LNCaP clone FGC (cell line): Measurements from ENCODE around the gene PCDHGA3.

Source experiments
- DNase-seq: peaks from one replicate; pipeline ENCODE4 v3.0.0-alpha.2; 2011; ENCODE audit warnings: low read depth
- H3K4me3 ChIP-seq: 2 replicates; pipeline ENCODE4 v1.5.1; 2011; ENCODE audit warnings: mild to moderate bottlenecking, low read depth, low read length, control low read depth
- CTCF ChIP-seq: IDR thresholded peaks from 2 replicates; pipeline ENCODE4 v1.5.1; 2012; ENCODE audit warnings: mild to moderate bottlenecking; ENCODE audit not compliant: control insufficient read depth, insufficient read depth; ENCODE audit errors: extremely low read depth

PCDHGA3 gene

GRCh38 chr5:141351591-141351990 is 8.0 kb downstream of the PCDHGA3 start:
- no peak for TF ChIP-seq CTCF

GRCh38 chr5:141354900-141355469 is 11.4 kb downstream of the PCDHGA3 start, which contains the start of gene PCDHGA4:
Gene PCDHGA4, plus strand, starts transcription at chr5:141355021. Its CDS starts 87 bp downstream, at chr5:141355108.
- H3K4me3 ChIP-seq = peak within 1 kb of the TSS; percentile 28; the same call in 1 of the 2 replicates
- TF ChIP-seq CTCF = no peak
- DNase-seq = no peak

More at GRCh38 chr5:141351591-141351990, 8.0 kb downstream of the PCDHGA3 start:
- H3K4me3 ChIP-seq = no peak overlapping the region
- DNase-seq = no peak

GRCh38 chr5:141355641-141356040 is 12.0 kb downstream of the PCDHGA3 start:
- no peak overlapping the region for H3K4me3 ChIP-seq
- TF ChIP-seq CTCF = no peak
- no peak for DNase-seq

- no peak for DNase-seq
- TF ChIP-seq CTCF = no peak
- no peak overlapping the region for H3K4me3 ChIP-seq
Measured at GRCh38 chr5:141356133-141356532, 12.5 kb downstream of the PCDHGA3 start.

- no peak for DNase-seq
- no peak for TF ChIP-seq CTCF
Measured at GRCh38 chr5:141356950-141357349, 13.3 kb downstream of the PCDHGA3 start.

GRCh38 chr5:141359790-141360426 is 16.3 kb downstream of the PCDHGA3 start, which contains the start of gene PCDHGB2:
Gene PCDHGB2, plus strand, starts transcription at chr5:141359994. Its CDS starts 142 bp downstream, at chr5:141360136.
- no peak for DNase-seq
- peak within 1 kb of the TSS; percentile 50 for H3K4me3 ChIP-seq
- TF ChIP-seq CTCF = 0 out of 2 replicates have a peak, but pooled peaks have one; percentile 6

More at GRCh38 chr5:141356950-141357349, 13.3 kb downstream of the PCDHGA3 start:
- H3K4me3 ChIP-seq = no peak overlapping the region
